Activated T-cell treated with anti-CD3 and anti-CD28 coated beads, Interleukin-2, amount 50 U/mL, for 72 hours (primary cell): Measurements from ENCODE around the gene GRIK5. TPM values are rescaled to one million over a fixed set of nuclear protein-coding genes. Genes with fewer than 3 reads are reported as not detected.
A peak's percentile ranks its signal among the peaks of the same experiment; 100 is the strongest.

ENCODE experiments used
- ATAC-seq, 2 donors: fragments of 150-1000 bp; cut with Tn5 transposase; replicated peaks in 1 of 2; 2 replicates each; pipeline ENCODE4 v1.10.0; 2021; ENCODE audit warnings: moderate library complexity in 2 of 2, mild to moderate bottlenecking in 1 of 2
- DNase-seq, 2 donors: peaks; one replicate each; pipeline ENCODE4 v3.0.0; 2021 to 2022; ENCODE audit warnings: mixed read lengths in 1 of 2
- H3K27ac Mint-ChIP-seq: one replicate; pipeline ENCODE4 v1.8.0; 2022; ENCODE audit warnings: mild to moderate bottlenecking, moderate library complexity, mixed read lengths
- H3K27me3 Mint-ChIP-seq: one replicate; pipeline ENCODE4 v1.8.0; 2022; ENCODE audit warnings: low read depth, mixed read lengths
- H3K36me3 Mint-ChIP-seq, 2 donors: one replicate each; pipeline ENCODE4 v1.8.0; 2022; ENCODE audit warnings: mixed read lengths in 2 of 2, mild to moderate bottlenecking in 1 of 2; ENCODE audit not compliant: insufficient read depth in 2 of 2
- H3K4me1 Mint-ChIP-seq: one replicate; pipeline ENCODE4 v1.8.0; 2022; ENCODE audit warnings: low read depth, mixed read lengths
- H3K4me3 Mint-ChIP-seq, 2 donors: one replicate each; pipeline ENCODE4 v1.8.0; 2022; ENCODE audit warnings: mild to moderate bottlenecking in 2 of 2, mixed read lengths in 2 of 2, moderate library complexity in 2 of 2
- H3K9me3 Mint-ChIP-seq, 2 donors: one replicate each; pipeline ENCODE4 v1.8.0; 2022; ENCODE audit warnings: mixed read lengths in 2 of 2
- total RNA-seq, 2 donors: library from RNA; stranded (reverse); gene quantifications; one replicate each; pipeline ENCODE4 v1.2.3, GENCODE V29; 2022

GRIK5 gene, protein sequence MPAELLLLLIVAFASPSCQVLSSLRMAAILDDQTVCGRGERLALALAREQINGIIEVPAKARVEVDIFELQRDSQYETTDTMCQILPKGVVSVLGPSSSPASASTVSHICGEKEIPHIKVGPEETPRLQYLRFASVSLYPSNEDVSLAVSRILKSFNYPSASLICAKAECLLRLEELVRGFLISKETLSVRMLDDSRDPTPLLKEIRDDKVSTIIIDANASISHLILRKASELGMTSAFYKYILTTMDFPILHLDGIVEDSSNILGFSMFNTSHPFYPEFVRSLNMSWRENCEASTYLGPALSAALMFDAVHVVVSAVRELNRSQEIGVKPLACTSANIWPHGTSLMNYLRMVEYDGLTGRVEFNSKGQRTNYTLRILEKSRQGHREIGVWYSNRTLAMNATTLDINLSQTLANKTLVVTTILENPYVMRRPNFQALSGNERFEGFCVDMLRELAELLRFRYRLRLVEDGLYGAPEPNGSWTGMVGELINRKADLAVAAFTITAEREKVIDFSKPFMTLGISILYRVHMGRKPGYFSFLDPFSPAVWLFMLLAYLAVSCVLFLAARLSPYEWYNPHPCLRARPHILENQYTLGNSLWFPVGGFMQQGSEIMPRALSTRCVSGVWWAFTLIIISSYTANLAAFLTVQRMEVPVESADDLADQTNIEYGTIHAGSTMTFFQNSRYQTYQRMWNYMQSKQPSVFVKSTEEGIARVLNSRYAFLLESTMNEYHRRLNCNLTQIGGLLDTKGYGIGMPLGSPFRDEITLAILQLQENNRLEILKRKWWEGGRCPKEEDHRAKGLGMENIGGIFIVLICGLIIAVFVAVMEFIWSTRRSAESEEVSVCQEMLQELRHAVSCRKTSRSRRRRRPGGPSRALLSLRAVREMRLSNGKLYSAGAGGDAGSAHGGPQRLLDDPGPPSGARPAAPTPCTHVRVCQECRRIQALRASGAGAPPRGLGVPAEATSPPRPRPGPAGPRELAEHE
- 1 to 10 TPM; 1.1 to 3.8 TPM for total RNA-seq

DNA sequence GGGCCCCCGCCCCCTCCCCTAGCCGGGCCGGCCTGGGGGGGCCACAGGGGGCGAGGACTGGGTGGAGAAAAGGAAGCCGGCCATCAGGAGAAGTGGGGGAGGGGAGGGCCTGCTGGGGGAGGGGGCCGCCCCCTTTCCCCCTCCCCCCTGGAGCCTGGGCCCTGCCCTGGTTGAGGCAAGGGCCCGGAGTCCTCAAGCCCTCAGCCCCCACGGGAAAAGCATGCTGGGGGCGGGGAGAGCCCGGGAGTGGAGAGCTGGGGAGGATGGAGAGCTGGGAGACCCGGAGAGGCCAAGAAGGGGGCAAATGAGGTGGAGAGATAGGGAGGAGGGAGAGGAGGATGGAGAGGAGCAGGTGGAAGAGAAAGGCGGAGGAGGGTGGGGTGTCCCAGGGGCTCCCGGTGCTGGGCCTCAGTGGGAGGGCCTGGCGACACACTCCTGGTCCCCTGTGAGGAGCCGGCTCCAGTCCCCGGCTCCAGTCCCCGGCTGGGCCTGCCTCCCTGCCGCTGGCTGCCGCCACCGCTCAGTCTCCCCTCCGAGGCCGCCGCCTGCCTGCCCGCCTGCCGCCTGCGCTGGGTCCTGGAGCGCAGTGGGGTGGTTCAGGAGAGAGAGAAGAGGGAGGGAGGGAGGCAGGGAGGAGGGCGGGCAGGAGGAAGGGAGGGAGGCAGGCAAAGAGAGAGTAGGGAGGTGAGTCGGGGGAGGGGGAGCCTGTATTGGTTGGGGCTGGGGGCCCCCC lies at the start of gene GRIK5:
TSS of gene GRIK5 (minus strand) at position 588 of the 733 bp plus-strand sequence. CDS start 4,436 bp downstream, outside the sequence.
- no peaks in the 10 kb centered on the region for H3K36me3 Mint-ChIP-seq
- no peak within 1 kb of the TSS for H3K27ac Mint-ChIP-seq
- H3K27me3 Mint-ChIP-seq, result peaks cover 8% of the 10 kb centered on the region
- peak within 1 kb of the TSS in 1 of 2 donors; percentile 16 for H3K4me3 Mint-ChIP-seq
- ATAC-seq, result no peak
- H3K4me1 Mint-ChIP-seq, result peaks cover 4% of the 10 kb centered on the region
- H3K9me3 Mint-ChIP-seq, result no peaks in the 10 kb centered on the region
- DNase-seq, result no peak

DNA sequence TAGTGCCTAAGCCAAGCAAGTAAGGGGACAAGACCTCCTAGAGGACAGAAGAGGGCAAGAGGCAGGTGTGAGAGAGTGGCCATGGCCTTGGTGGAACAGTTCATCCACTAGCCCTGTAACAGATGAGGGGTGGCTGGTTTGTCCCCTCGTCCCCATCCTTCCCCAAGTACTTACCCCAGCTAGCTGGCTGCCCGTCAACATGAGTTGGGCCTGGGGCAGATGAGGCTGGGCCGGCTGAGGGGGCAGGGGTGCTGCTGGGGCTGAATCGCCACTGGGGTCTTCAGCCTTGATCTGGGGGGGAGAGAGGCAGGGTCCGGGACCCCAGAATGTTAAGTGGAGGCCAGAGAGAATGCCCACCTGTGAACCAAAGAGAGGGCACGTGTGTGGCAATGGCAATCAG lies 47.1 kb upstream of the GRIK5 start:
- Mint-ChIP-seq H3K9me3 (no peaks in the 10 kb centered on the region), H3K27ac (no peak overlapping the region), H3K4me1 (peaks cover 35% of the 10 kb centered on the region), H3K4me3 (no peak overlapping the region), H3K27me3 (no peaks in the 10 kb centered on the region), H3K36me3 (peaks cover 6 to 12% of the 10 kb centered on the region in 2 donors)
- DNase-seq (no peak), ATAC-seq (no peak)

DNA sequence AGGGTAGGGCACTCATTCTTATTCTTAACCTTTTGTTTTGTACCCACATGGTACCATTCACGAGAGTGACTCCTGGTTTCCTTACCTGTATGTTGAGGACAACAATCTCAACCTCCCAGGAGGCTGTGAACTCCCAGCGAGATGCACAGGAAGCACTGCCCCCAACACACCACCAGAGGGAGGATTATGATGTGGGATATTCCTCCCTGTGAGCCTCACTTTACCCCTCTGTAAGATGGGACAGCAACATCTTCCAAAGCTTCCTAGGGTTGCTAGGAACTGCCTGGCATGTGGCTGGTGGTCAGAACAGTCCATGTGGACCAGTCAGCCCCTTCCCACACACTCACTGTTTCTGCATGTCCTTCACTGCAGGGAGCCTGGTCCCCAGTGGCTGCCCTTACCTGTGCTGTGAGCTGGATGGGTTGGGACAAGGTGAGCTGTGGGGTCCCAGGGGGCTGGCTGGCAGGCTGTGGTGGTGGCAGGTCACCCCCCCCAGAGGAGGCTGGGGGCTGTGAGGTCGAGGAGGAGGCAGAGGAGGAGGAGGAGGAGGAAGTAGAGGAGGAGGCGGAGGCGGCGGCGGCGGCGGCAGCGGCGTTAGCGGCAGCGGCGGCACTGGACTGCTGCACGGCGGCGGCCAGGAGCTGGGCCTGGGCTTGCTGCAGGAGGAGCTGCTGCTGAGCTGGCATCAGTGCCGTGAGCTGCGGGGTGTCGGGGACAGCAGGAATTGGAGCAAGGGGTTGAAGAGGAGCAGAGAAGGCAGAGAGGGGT lies 46.5 kb upstream of the GRIK5 start:
- Mint-ChIP-seq H3K4me3 (no peak overlapping the region), H3K27ac (no peak overlapping the region), H3K9me3 (no peaks in the 10 kb centered on the region), H3K27me3 (no peaks in the 10 kb centered on the region), H3K36me3 (peaks cover 5 to 13% of the 10 kb centered on the region in 2 donors), H3K4me1 (peaks cover 35% of the 10 kb centered on the region)
- ATAC-seq, result no peak
- no peak for DNase-seq

DNA sequence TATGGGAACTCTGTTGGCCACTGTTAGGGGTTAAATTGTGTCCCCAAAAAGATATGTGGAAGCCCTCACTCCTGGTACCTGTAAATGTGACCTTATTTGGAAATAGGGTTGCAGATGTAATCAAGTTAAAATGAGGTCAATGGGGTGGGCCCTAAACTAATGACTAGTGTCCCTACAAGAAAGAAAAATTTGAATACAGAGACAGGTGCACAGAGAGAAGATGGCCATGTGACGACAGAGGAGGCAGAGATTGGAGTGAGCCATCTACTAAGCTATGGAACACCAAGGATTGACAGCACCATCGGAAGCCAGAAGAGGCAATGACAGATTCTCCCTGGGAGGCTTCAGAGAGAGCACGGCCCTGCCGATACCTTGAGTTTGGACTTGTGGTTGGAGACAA lies 45.7 kb upstream of the GRIK5 start:
- H3K36me3 Mint-ChIP-seq, result peaks cover 6 to 19% of the 10 kb centered on the region in 2 donors
- no peaks in the 10 kb centered on the region for H3K9me3 Mint-ChIP-seq
- no peak overlapping the region for H3K4me3 Mint-ChIP-seq
- H3K27me3 Mint-ChIP-seq, result no peaks in the 10 kb centered on the region
- no peak overlapping the region for H3K27ac Mint-ChIP-seq
- ATAC-seq (no peak), DNase-seq (no peak)
- H3K4me1 Mint-ChIP-seq, result peaks cover 35% of the 10 kb centered on the region

DNA sequence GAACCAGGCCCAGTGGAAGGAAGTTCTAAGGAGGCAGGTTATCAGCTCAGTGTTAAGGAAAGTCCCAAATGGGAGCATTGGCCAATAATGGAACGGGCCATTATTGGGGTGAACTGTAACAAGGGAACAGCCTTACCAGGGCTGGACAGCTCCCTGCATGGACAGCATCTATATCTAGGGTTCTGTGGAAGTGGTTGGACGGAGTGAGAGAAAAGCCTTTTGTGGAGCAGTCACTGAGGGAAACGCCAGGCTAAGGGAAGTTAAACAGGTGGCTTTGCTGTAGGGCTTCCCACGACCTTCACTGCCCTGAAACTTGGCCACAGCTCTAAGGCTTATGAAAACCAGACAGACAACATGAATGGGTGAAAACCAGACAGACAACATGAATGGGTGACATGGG lies 45.2 kb upstream of the GRIK5 start:
- H3K9me3 Mint-ChIP-seq, result no peaks in the 10 kb centered on the region
- H3K27me3 Mint-ChIP-seq, result no peaks in the 10 kb centered on the region
- H3K27ac Mint-ChIP-seq, result no peak overlapping the region

DNA sequence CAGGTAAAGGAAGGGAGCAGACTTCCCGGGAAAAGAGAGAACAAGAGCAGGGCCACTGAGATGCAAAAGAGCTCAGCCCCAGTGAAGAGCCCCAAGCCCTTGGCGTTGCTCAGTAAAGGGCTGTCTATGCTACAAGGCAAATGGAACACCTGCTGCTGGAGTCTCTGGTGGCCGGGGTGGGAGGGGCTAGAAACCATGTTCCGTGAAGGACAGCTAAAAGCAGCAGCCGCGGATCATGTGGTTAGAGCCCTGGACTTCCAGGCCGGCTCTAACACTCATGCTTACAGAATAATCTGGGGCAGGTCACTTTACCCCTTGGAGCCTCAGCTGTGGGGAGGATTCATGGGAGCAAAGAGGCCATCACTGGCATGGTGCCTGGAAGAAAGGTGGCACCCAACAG lies 44.4 kb upstream of the GRIK5 start:
- ATAC-seq, result no peak
- no peak for DNase-seq
- Mint-ChIP-seq H3K4me1 (peaks cover 34% of the 10 kb centered on the region), H3K9me3 (no peaks in the 10 kb centered on the region), H3K27ac (no peak overlapping the region), H3K4me3 (no peak overlapping the region), H3K36me3 (peaks cover 6 to 19% of the 10 kb centered on the region in 2 donors), H3K27me3 (no peaks in the 10 kb centered on the region)

More for the DNA sequence above, 45.2 kb upstream of the GRIK5 start:
- no peak overlapping the region for H3K4me3 Mint-ChIP-seq
- DNase-seq, result no peak
- ATAC-seq, result no peak
- peaks cover 6 to 19% of the 10 kb centered on the region in 2 donors for H3K36me3 Mint-ChIP-seq
- peaks cover 34% of the 10 kb centered on the region for H3K4me1 Mint-ChIP-seq

DNA sequence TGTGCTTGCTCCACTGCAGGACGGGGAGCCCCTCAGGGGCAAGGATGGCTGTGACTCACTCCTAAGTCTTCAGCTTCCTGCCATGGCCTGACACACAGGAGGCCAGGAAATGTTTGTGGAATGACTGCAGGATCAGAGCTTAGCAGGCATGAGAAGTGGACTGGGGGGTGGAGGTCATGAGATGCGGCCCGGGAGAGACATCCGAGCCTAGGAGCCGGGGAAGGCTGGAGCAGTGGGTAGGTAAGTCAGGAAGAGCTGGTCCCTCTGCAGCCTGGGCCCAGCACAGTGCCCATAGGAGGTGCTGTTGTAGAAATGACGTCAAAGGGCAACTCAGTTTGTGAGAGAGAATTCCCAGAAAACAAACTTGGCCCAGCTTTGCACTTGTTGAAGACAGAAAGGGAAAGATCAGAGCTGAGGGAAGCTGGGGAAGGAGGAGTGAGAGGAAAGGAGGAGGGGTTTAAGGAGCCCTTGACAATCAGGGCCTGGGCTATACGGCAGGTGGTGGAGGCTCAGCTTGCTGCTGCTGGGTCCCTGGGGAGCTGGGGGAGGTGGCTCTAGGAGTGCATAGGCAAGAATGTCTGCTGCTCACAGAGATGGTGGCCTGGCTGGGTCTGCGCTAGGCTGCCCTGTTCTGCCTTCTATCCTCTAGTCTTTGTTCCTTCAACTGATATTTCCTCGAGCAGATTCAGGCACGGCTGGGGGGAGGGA lies 43.8 kb upstream of the GRIK5 start:
- Mint-ChIP-seq H3K27ac (peak overlapping the region; percentile 88), H3K9me3 (no peaks in the 10 kb centered on the region), H3K4me1 (peaks cover 36% of the 10 kb centered on the region), H3K27me3 (no peaks in the 10 kb centered on the region), H3K4me3 (peak overlapping the region in 1 of 2 donors; percentile 3), H3K36me3 (peaks cover 6 to 19% of the 10 kb centered on the region in 2 donors)
- ATAC-seq (peak in 1 of 2 donors; percentile 16), DNase-seq (no peak)

DNA sequence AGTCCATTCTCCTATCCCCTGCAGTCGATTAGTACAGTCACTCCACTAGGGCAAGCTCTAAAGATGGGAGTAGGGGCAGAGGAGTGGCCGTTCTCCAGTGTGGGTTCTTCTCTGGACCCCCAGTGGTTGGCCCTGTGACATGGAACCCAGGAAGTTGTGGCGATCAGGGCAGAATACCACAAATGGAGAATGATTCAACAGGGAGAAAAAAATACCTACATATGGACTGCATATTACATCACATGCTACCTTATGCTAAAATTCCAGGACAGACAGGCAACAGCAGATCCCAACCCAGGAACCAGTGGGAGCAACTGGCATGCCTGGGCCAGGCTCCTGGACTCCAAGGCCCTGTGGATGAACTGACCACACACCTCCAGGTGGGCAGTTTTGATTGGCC lies 41.8 kb upstream of the GRIK5 start:
- H3K36me3 Mint-ChIP-seq, result peaks cover 6 to 21% of the 10 kb centered on the region in 2 donors
- H3K4me1 Mint-ChIP-seq, result peaks cover 43% of the 10 kb centered on the region
- DNase-seq (no peak), ATAC-seq (no peak)
- H3K27me3 Mint-ChIP-seq, result no peaks in the 10 kb centered on the region
- peak overlapping the region; percentile 49 for H3K27ac Mint-ChIP-seq
- no peak overlapping the region for H3K4me3 Mint-ChIP-seq
- H3K9me3 Mint-ChIP-seq, result no peaks in the 10 kb centered on the region

DNA sequence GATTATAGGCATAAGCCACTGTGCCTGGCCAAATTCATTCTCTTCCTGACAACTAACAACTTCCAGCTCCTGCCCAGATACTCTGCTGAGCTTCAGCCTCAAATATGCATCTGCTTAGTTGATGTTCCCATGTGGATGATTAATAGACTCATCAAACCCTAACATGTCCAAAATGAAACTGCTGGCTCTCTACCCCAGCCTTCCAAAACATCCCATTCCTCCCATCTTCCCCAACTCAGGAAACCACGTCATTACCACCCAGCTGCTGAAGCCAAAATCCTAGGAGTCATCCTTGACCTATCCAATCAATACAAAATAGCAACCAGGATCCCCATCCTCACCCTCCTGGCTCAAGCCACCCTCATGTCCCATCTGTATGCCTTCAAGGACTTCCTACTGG lies 41.4 kb upstream of the GRIK5 start:
- Mint-ChIP-seq H3K4me3 (no peak overlapping the region), H3K27ac (peak overlapping the region; percentile 49), H3K36me3 (peaks cover 6 to 20% of the 10 kb centered on the region in 2 donors), H3K27me3 (no peaks in the 10 kb centered on the region), H3K4me1 (peaks cover 45% of the 10 kb centered on the region), H3K9me3 (no peaks in the 10 kb centered on the region)
- ATAC-seq (no peak), DNase-seq (no peak)

DNA sequence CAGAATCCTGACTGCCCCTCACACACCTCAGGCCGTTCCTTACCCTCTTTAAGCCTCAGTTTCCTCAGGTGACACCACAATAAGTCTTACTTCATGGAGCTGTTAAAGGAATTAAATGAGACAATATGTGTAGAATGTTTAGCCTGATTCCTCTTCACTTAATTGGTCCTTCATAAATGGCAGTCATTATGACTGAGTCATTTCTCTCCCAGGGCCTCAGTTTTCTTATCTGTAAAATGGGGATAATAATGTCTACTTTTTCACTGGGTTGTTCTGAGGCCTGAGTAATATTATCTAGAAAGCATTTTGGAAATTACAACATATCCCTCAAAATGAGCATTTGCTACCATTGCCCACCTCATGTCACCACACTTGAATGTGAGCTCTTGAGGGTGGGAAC lies 40.7 kb upstream of the GRIK5 start:
- H3K27ac Mint-ChIP-seq, result peak overlapping the region; percentile 69
- peaks cover 5 to 19% of the 10 kb centered on the region in 2 donors for H3K36me3 Mint-ChIP-seq

DNA sequence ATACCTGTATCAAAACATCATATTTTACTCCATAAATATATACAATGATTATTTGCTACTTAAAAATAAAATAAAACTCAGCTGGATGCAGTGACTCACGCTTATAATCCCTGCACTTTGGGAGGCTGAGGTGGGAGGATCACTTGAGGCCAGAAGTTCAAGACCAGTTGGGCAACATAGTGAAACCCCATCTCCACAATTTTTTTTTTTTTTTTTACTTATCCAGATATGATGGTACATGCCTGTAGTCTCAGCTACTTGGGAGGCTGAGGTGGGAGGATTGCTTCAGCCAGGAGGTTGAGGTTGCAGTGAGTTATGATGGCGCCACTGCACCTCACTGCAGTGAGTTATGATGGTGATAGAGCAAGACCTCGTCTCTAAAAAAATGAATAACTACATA lies 39.9 kb upstream of the GRIK5 start:
- Mint-ChIP-seq H3K9me3 (no peaks in the 10 kb centered on the region), H3K27ac (no peak overlapping the region), H3K36me3 (peaks cover 4 to 18% of the 10 kb centered on the region in 2 donors), H3K4me1 (peaks cover 59% of the 10 kb centered on the region), H3K27me3 (no peaks in the 10 kb centered on the region), H3K4me3 (no peak overlapping the region)
- no peak for DNase-seq
- no peak for ATAC-seq

More for the DNA sequence above, 40.7 kb upstream of the GRIK5 start:
- Mint-ChIP-seq H3K9me3 (no peaks in the 10 kb centered on the region), H3K4me1 (peaks cover 52% of the 10 kb centered on the region), H3K27me3 (no peaks in the 10 kb centered on the region), H3K4me3 (no peak overlapping the region)
- ATAC-seq (no peak), DNase-seq (no peak)
